ENCODE results near the gene IL20RB.
"Not testable (repeated sequence)": the region's sequence is repeated elsewhere in the genome, so short reads cannot be mapped to it uniquely, and the experiment has no call there.

IL20RB gene

DNA sequence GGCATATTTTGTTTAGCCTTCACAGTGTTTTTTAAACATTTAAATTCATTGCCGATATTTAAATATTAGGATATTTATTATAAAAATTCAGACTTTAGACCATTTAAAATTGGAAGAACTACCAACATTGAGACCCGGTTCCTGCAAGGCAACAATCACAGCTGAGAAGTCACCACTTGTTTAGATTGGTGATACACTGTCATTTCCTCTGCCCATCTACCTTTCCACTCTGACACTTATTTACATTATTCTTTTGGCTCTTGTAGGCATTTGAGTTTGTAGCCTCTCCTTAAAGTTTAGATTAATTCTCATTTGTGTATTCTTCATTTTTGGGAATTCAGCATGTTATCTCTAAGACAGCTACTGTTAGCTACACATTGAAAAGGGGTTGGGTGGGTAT, 10.3 kb upstream of the IL20RB start:
- DNase-seq, result no peak

DNA sequence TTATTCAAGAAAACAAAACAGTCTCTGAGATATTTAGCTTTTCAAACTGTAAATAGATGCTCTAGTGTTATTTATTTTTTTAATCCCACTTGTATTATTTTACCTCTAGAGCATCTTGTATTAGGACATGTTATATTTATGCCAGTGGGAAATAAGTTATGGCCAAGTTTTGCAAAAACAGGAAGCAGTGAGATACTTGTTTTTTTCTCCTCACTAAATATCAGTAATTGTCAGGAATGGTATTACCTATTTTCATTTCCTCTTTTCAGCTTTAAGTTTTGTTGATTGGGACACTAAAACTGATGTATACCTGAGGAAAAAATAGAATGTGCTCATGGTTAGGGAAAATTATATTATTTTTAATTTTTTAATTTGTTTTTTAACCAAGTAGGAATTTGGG, 8.6 kb upstream of the IL20RB start:
- no peak for DNase-seq

DNA sequence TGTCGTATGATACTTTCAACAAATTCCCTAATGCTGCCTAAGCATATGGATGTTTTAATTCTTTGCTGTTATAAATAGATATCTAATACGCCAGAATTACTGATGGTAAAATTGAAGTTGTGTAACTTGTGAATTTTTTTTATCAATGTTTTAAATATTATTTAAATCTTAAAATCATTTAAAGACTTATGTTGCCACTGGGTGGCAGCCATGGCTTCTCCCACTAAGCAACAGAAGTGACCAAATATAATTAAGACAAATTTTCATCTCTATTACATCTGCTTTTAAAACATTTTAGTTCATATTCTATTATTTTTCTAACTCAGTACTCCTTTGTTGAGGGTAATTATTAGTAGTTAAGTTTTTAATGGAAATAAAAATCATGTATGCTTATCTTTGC, 8.1 kb upstream of the IL20RB start:
- DNase-seq, result peak; percentile 22

DNA sequence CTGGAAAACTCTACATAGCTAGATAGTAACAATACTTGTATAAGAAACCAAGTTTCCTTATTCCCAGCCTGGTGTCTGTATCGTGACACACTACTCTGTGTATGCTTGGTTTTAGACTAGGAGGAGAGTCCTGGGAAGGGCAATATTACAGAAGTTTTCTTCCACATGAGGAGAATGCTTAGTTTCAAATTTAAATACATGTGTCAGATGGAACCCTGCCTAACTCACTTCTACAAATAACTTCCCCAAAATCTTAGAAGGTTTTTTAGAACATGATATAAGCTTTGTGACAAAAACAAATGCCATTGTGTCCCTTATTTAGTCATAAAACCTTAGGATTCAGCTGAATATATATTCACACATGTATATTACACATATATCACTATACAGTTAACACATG, 7.2 kb upstream of the IL20RB start:
- DNase-seq, result no peak

DNA sequence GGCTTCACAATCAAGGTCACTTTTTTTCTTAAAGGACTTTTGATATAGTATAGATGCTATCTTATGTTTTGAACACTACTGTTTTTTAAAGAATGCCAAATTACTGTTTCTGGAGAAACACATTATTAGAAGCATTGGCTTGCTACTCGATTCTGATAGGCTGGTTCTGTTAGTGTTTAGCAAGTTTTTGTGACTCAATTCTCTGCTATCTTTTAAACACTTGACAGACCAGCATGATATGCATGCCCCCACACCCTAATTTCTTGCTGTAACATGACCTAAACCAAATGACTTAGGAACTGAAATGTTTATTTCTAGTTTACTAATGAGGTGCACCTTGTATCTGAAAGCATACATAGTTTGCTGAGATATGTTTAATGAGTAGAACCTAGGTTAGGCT, 5.5 kb upstream of the IL20RB start:
- no peak for DNase-seq

DNA sequence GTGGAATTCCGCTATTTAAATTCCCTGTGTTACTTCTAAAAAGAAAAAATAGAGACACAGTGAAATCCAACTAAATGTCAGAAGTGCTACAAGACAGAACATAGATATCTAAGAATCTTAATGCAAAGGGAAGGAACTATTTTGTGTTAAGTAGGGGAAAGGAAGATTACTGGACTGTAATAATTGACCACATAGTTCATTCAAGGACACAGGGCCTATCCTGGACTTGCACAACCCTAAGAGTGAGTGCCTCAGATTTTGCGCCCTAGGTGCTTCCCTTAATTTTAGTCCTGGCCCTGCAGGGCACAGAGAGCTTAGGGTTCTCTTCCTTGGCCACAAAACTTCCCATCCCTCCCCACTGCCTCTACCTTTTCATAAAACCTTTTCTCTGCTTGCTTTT, 3.5 kb upstream of the IL20RB start:
- no peak for DNase-seq

DNA sequence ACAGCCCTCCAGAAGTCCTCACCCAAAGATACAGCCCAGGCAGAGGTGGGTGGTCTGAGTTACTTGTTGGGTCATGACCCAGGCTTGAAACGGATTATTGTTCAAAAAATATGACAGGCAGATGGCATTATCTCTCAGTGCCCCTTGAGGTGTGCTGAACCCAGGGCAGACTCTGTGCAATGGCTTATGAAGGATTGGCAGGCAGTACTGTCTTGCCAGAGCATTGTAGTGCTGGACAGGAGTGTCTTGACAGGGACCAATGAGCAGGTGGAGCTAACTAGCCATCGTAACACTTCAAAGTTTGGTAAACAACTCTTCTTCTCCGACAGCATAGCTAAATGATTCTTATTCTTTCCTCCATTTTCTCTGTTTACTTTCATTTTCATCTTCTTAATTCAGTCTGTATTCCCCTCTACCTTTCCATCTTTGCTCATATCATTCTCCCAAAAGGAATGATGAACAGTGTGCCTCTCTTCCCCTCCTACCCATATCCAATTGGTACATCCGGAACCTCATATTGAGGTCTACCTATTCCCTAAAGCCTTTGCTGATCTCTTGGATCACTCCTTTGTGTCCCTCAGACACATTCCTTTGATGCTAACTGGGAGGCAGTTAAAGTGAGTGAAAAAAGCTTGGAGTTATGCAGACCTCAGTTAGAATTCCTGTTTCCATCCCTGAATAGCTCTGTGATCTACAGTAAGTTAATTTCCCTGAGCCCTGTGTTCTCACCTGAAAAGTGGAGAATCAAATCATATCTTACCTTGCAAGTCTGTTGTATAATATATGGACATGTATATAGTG, 2.6 kb upstream of the IL20RB start:
- no peak for DNase-seq

DNA sequence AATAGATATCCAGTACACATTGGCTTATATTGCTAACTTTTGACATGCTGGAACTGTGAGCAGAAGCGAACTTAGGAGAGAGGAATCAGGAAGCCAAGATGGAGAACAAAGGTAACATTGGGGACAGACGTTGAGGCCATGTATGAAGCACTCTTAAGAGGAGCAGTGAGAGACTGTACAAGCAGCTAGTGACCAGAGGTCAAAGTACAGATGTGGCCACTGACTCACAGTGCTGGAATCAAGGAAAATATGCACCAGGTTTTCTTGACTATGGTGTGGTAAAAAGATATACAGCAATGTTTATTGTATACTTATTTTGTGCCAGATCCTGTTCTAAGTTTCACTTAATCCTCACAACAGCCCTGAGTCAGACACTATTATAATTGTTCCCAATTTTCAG, 2.0 kb upstream of the IL20RB start:
- no peak for DNase-seq

DNA sequence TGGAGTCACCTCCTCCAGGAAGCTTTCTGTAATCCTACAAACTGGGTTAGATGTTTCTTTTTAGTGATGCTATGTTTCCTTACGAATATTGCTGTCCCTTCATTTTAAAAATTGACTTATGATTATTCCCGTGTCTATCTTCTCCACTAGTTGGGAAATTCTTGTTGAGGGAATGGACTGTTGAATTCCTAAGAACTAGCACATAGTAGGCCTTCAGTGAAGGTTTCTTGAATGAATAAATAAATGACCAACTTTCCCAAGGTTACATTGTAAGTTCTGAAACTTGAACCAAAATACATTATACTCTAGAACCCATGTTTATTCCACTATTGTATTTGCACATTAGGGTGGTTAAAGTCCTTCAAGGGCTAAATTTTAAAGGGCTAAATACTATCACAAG, 812 bp upstream of the IL20RB start:
- no peak for DNase-seq

DNA sequence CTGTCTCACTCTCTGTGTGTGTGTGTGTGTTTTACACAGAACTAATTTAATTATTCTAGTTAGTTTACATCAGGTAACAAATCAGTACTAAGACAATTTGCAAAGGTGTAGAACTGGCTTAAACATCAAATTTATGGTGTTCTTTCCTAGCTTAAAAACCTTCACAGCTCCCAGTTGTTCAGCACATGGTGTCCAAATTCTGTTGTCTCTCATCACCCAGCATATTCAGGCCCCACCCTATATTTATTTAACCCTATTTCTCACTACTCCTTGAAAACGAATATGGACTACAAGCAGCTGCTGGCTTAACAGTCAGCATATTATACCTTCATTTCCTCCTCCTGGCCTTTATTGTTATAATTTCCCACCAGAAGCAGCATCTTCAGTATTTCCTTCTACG, 1.2 kb downstream of the IL20RB start:
- no peak for DNase-seq

DNA sequence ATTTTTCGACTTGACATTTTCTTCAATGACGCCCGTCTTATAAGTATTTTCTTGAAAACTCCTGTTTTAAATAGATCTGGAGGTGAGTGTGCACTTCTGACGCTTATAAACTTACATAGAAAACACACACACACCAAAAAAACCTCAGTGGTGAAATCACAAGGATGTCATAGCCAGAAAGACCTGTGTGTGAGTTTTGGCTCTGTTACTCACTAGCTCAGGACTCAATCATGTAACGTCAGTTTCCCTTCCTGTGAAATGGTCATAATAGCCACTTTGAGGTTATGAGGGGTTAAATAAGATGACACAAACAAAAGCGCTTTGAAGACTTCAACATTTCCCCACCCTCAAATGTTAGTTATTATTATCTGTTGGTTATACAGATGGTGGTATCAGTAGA, 1.8 kb downstream of the IL20RB start:
- DNase-seq, result no peak

DNA sequence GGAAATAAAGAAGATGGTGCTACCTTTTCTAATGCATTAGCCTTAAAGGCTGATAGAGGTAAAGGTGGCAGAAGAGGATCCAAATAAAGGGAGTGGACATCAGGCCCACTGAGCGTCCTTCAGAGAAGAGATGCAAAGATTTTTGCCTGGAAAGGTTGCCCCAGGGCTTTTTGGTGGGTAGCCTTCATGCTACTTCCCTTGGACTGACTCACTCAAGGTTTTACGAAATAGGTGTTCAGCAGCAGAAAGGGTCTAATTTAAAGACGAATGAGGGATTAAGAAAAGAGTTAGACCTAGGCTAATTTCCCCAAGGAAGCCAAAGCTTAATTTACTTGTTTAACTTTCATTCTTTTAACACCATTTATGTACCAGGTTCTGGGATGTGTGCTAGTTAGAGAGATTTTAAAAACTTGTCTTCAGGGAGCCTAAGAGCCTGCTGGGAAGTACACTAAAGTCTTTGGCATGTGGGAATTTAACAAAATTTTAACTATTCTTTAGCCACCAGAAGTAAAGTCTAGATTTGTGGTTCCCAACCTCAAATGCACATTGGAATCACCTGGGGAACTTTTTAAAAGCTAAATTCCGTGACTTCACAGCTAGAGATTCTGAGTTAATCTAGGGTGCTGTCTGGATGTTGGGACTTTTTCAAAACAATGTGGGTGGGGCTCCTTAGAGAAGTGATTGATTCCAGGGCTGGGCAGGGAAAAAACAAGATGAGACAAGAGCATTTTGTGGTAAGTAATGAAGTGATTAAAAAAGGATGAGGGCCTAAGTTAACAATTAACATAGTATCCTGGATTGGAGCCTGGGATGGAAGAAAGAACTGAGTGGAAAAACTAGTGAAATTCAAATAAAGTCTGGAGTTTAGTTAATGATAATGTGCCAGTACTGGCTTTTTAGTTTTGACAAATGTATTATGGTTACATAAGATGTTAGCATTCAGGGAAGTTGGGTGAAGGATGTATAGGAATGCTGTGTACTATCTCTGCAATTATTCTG, 3.4 kb downstream of the IL20RB start:
- DNase-seq, result no peak

DNA sequence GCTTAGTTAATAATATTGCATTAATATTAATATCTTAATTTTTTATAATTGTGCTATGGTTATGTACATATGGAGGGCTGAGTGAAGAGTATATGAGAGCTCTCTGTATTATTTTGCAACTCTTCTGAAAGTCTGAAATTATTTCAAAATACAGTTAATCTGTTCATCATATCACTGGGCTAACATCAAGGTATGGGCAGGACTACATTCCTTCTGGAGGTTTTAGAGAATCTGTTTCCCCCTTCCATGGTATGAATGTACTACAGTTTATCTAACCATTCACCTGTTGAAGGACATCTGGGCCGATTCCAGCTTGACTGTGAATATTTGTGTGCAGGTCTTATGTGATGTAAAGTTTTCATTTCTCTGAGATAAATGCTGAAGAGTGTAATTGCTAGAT, 5.1 kb downstream of the IL20RB start:
- DNase-seq, result no peak

DNA sequence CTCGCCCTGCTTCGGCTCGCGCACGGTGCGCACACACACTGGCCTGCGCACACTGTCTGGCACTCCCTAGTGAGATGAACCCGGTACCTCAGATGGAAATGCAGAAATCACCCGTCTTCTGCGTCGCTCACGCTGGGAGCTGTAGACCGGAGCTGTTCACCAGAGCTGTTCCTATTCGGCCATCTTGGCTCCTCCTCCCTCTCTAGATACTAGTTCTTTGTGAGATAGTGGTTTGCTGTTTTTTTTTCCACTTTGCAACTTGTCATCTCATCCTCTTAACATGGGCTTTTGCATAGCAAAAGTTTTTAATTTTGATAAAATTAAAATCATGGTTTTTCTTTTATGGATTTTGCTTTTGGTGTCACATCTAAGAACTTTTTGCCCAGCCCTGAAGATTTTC, 11.8 kb downstream of the IL20RB start:
- not testable (repeated sequence) for DNase-seq

DNA sequence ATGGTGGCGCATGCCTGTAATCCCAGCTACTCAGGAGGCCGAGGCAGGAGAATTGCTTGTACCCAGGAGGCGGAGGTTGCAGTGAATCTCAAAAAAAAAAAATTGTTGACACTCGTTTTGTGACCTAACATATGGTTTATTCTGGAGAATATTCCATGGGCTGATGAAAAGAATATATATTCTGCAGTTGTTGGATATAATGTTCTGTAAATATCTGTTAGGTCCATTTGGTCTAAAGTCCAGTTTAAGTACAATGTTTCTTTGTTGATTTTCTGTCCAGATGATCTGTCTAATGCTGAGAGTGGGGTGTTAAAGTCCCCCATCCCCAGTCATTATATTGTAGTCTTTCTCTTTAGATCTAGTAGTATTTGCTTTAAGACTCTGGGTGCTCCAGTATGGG, 15.6 kb downstream of the IL20RB start:
- no peak for DNase-seq

DNA sequence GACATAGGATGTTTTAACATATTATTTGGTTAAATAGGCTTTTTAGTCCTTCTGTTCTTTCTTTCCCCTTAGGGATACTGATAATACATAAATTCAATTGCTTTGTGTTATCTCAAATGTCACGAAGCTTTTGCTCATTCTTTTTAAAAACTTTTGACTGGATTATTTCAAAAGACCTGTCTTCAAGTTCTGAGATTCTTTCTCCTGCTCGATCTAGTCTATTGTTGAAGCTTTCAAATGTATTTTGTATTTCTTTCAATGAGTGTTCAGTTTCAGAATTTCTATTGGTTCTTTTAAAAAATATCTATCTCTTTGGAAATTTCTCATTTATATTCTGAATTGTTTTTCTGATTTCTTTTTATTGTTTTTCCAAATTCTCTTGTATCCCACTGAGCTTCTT, 16.9 kb downstream of the IL20RB start:
- DNase-seq, result no peak

DNA sequence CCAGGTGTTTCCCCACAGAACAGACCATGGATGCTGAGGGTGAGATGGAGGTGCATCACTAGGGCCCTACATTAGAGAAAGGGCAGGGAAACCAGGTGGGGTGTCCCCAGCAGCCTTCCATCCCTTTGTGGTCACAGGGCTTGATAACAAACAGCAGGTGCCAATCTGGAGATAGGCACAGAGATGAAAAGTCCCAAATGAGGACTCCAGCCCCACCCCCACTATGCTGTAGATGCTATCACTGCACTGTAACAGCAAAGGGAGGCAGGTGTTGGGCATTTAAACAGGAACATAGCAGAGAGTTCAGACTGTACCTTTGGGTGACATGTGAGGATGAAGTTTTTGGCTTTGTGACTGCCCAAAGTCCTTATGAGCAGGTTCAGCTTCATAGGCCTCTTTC, 21.4 kb downstream of the IL20RB start:
- DNase-seq, result no peak

DNA sequence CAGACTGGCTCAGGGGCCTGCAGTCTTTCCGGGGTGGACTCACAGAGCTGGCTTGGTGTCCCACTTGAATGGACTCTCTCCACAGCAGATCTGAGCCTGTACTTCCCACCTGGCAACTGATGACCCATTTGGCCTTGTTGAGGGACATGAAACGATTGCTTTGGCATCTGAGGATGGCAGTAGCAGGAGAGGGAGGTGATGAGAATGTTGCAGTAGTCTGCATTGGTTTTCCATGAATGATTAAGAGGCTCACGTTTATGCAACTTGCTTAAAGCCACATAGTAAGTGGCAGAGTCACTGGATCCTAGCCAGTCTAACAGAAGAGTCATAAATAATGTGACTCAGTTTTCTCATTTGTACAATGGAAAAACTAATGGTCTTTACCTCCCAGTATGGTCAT, 21.9 kb downstream of the IL20RB start:
- no peak for DNase-seq

DNA sequence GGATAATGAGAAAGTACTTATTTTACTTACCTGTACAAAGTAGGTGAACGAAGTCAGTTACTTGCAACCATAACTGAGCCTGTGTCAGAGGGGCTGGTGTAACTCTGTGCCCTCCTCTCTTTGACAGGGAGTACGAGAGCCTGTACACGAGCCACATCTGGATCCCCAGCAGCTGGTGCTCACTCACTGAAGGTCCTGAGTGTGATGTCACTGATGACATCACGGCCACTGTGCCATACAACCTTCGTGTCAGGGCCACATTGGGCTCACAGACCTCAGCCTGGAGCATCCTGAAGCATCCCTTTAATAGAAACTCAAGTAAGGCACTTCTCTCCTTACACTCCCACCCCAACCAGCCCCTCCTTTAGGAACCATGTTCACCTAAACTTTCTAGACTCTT, 24.2 kb downstream of the IL20RB start:
- no peak for DNase-seq

DNA sequence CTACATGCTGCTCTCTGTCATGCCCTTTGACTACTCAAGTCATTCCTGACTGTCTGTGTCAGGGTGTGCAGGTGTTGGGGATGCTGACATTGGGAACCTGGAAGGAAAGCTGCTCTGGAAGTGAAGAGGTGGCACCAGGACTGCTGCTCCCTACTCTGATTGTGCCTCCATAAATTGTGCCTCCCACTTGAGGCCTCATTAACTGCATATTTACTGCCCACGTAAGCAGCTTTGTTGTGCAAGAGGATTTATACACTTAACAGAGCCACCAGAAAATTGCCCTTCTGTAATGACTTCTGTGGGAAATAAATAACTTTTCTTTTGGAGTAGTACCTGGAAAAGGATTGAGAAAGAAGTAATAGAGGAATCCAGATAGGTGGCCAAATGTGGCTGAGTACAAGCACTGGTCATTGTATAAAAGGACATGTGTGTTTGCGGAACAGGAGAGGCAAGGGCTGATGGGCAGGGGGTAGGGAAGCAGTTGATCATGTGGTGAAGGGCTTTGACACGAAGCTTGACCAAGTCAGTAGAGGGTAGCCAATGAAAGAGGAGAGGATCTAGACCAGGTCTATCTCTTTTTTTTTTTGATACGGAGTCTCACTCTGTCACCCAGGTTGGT, 24.8 kb downstream of the IL20RB start:
- DNase-seq, result no peak

DNA sequence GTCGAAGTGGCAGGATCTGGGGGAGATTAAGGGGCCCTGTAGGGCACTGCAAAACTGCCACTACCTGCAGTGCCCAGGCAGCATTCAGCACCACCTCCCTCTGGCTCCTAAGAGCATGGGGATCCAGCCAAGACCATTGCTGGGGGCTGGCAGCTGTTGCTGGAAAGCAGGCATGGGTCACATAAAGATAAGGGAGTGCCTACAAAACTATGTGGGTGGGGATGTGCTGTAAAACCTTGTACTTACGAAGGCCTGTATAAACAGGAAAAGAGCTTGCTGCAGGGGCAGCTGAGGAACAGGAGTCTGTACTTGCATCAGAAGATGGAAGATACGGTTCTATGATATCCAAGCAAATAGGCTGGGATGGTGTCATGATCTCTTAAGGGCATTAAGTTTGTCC, 27.1 kb downstream of the IL20RB start:
- no peak for DNase-seq

DNA sequence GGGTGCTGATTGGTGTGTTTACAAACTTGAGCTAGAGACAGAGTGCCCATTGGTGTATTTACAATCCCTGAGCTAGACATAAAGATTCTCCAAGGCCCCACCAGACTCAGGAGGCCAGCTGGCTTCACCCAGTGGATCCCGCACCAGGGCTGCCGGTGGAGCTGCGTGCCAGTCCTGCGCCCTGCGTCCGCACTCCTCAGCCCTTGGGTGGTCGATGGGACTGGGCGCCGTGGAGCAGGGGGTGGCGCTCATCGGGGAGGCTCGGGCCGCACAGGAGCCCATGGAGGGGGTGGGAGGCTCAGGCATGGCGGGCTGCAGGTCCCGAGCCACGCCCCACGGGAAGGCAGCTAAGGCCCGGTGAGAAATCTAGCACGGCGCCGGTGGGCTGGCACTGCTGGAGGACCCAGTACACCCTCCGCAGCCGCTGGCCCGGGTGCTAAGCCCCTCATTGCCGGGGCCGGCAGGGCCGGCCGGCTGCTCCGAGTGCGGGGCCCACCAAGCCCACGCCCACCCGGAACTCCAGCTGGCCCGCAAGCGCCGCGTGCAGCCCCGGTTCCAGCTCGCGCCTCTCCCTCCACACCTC, 29.7 kb downstream of the IL20RB start:
- not testable (repeated sequence) for DNase-seq

DNA sequence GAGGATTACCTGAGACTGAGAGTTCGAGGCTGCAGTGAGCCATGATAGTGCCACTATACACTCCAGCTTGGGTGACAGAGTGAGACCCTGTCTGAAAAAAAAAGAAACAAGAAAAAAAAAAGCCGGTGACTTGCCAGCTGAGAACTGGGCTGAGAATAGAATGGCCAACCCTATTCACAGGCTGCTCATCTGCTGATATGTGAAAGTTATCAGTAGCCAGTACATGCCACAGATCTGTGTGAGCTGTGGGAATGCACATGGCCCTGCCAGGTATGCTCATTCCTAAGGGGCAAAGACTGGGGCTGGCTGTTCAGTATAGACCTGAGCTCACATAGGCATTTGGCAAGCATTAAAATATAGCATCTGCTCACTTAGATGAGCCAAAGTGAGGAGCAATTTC, 30.9 kb downstream of the IL20RB start:
- peak; percentile 52 for DNase-seq
